NCI-H748 (cell line): Measurements from ENCODE around the gene OTOP2.
A peak's percentile ranks its signal among the peaks of the same experiment; 100 is the strongest.

ENCODE experiments used
- DNase-seq: peaks from one replicate; lab custom pipeline; 2025; ENCODE audit not compliant: unreplicated experiment; lab: John Stamatoyannopoulos, UW

The OTOP2 gene

GRCh38 chr17:74924250-74924948 lies at the start of gene OTOP2:
Gene OTOP2 (plus strand): TSS chr17:74924273. CDS start chr17:74924633, 360 bp downstream.
- peak; percentile 33 for DNase-seq

- no peak for DNase-seq
Measured at GRCh38 chr17:74874615-74875037, 49.4 kb upstream of the OTOP2 start.

GRCh38 chr17:74875155-74875976 lies 48.7 kb upstream of the OTOP2 start:
- no peak for DNase-seq

GRCh38 chr17:74875977-74876593 lies 48.0 kb upstream of the OTOP2 start:
- no peak for DNase-seq

- DNase-seq, result peak; percentile 52
Measured at GRCh38 chr17:74877592-74878548, 46.2 kb upstream of the OTOP2 start.

GRCh38 chr17:74878658-74879057 lies 45.4 kb upstream of the OTOP2 start:
- DNase-seq, result no peak

GRCh38 chr17:74879308-74879707 lies 44.8 kb upstream of the OTOP2 start:
- no peak for DNase-seq

- DNase-seq, result no peak
Measured at GRCh38 chr17:74881073-74881472, 43.0 kb upstream of the OTOP2 start.

- DNase-seq, result no peak
Measured at GRCh38 chr17:74882517-74883240, 41.4 kb upstream of the OTOP2 start.

- DNase-seq, result no peak
Measured at GRCh38 chr17:74883241-74883745, 40.8 kb upstream of the OTOP2 start.

- DNase-seq, result no peak
Measured at GRCh38 chr17:74888469-74888868, 35.6 kb upstream of the OTOP2 start.

GRCh38 chr17:74890554-74890953 lies 33.5 kb upstream of the OTOP2 start:
- no peak for DNase-seq

- DNase-seq, result no peak
Measured at GRCh38 chr17:74892013-74892841, 31.8 kb upstream of the OTOP2 start.

GRCh38 chr17:74892974-74893911 lies 30.8 kb upstream of the OTOP2 start, which contains the start of gene FADS6:
Gene FADS6 (minus strand): TSS chr17:74893633. CDS start chr17:74893595, 38 bp downstream.
- peak; percentile 24 for DNase-seq

- no peak for DNase-seq
Measured at GRCh38 chr17:74893936-74894671, 30.0 kb upstream of the OTOP2 start.

- no peak for DNase-seq
Measured at GRCh38 chr17:74898376-74898946, 25.6 kb upstream of the OTOP2 start.

- DNase-seq, result no peak
Measured at GRCh38 chr17:74900208-74900607, 23.9 kb upstream of the OTOP2 start.
